GM23338 (cell line): ENCODE results near the gene DIAPH1. TPM values are rescaled to one million over a fixed set of nuclear protein-coding genes. Genes with fewer than 3 reads are reported as not detected.

Experiments used
- ATAC-seq: fragments of 200-7000 bp; cut with Tn5 transposase; 3 replicates; pipeline ENCODE4 v1.9.1; 2020
- DNase-seq: peaks from one replicate; pipeline ENCODE4 v3.0.0-alpha.2; 2015; ENCODE audit warnings: low spot score
- H2AFZ ChIP-seq: fragments of 200-600 bp; sonication (generic); 2 replicates; pipeline ENCODE4 v1.8.0; 2016; ENCODE audit warnings: antibody characterized with exemption, mild to moderate bottlenecking, moderate library complexity
- H3F3A ChIP-seq: fragments of 200-600 bp; sonication (generic); replicated peaks from 2 replicates; pipeline ENCODE4 v1.8.0; 2017; ENCODE audit warnings: antibody characterized with exemption, mixed run types, low read depth
- H3K27ac ChIP-seq: fragments of 200-600 bp; sonication (generic); 2 replicates; pipeline ENCODE4 v1.6.1; 2016; ENCODE audit warnings: low read depth
- H3K27me3 ChIP-seq: fragments of 200-600 bp; sonication (generic); 2 replicates; pipeline ENCODE4 v1.8.0; 2016; ENCODE audit warnings: mild to moderate bottlenecking, mixed run types, moderate library complexity; ENCODE audit not compliant: insufficient read depth
- H3K36me3 ChIP-seq: fragments of 200-600 bp; sonication (generic); 2 replicates; pipeline ENCODE4 v1.8.0; 2016; ENCODE audit warnings: mild to moderate bottlenecking; ENCODE audit not compliant: insufficient read depth
- H3K4me1 ChIP-seq: fragments of 200-600 bp; sonication (generic); 2 replicates; pipeline ENCODE4 v1.8.0; 2016; ENCODE audit warnings: mild to moderate bottlenecking, moderate library complexity; ENCODE audit not compliant: insufficient read depth
- H3K4me2 ChIP-seq: fragments of 200-600 bp; sonication (generic); 2 replicates; pipeline ENCODE4 v1.7.1; 2017; ENCODE audit warnings: mixed run types
- H3K4me3 ChIP-seq: fragments of 200-600 bp; sonication (generic); 2 replicates; pipeline ENCODE4 v1.6.1; 2016; ENCODE audit warnings: mixed run types
- H3K79me2 ChIP-seq: fragments of 200-600 bp; sonication (generic); replicated peaks from 2 replicates; pipeline ENCODE4 v1.8.0; 2017; ENCODE audit warnings: mild to moderate bottlenecking; ENCODE audit not compliant: insufficient read depth
- H3K9me2 ChIP-seq: fragments of 200-600 bp; sonication (generic); 2 replicates; pipeline ENCODE4 v1.8.0; 2017; ENCODE audit not compliant: insufficient read depth
- H4K20me1 ChIP-seq: fragments of 200-600 bp; sonication (generic); replicated peaks from 2 replicates; pipeline ENCODE4 v1.8.0; 2017; ENCODE audit warnings: mild to moderate bottlenecking; ENCODE audit not compliant: insufficient read depth
- H3K27ac Mint-ChIP-seq: 2 replicates; pipeline ENCODE4 v1.8.0; 2020; ENCODE audit warnings: inconsistent platforms, mild to moderate bottlenecking, moderate library complexity, mixed read lengths
- H3K27me3 Mint-ChIP-seq: 3 replicates; pipeline ENCODE4 v1.8.0; 2022; ENCODE audit warnings: low read depth, mild to moderate bottlenecking, moderate library complexity, mixed read lengths, inconsistent platforms; ENCODE audit not compliant: insufficient read depth, poor library complexity
- H3K36me3 Mint-ChIP-seq: 3 replicates; pipeline ENCODE4 v1.8.0; 2021; ENCODE audit warnings: low read depth, mild to moderate bottlenecking, inconsistent platforms, moderate library complexity, mixed read lengths
- H3K4me1 Mint-ChIP-seq: 3 replicates; pipeline ENCODE4 v1.8.0; 2020; ENCODE audit warnings: mild to moderate bottlenecking, inconsistent platforms, mixed read lengths
- H3K4me3 Mint-ChIP-seq: 3 replicates; pipeline ENCODE4 v1.8.0; 2021; ENCODE audit warnings: moderate library complexity, mild to moderate bottlenecking, inconsistent platforms, mixed read lengths
- H3K9me3 Mint-ChIP-seq: 3 replicates; pipeline ENCODE4 v1.8.0; 2020; ENCODE audit warnings: moderate library complexity, mild to moderate bottlenecking, inconsistent platforms, mixed read lengths
- CREB1 ChIP-seq: fragments of 250-450 bp; sonication (Bioruptor Pico); IDR thresholded peaks from 2 replicates; pipeline ENCODE4 v1.5.0; 2020; ENCODE audit warnings: low read depth, mild to moderate bottlenecking, moderate library complexity
- ETS1 ChIP-seq: IDR thresholded peaks from 2 replicates; pipeline ENCODE4 v1.6.1; 2016; ENCODE audit warnings: antibody characterized with exemption
- EZH2 ChIP-seq: fragments of 200-600 bp; sonication (generic); IDR thresholded peaks from one replicate; pipeline ENCODE4 v1.8.0; 2017; ENCODE audit warnings: antibody characterized with exemption, mild to moderate bottlenecking, low read depth; ENCODE audit not compliant: unreplicated experiment
- EZH2phosphoT487 ChIP-seq: fragments of 200-600 bp; sonication (generic); IDR thresholded peaks from one replicate; pipeline ENCODE4 v1.8.1; 2018; ENCODE audit warnings: antibody characterized with exemption; ENCODE audit not compliant: unreplicated experiment
- JUNB ChIP-seq: IDR thresholded peaks from one replicate; pipeline ENCODE4 v1.6.1; 2016; ENCODE audit warnings: antibody characterized with exemption; ENCODE audit not compliant: unreplicated experiment
- NANOG ChIP-seq: IDR thresholded peaks from 2 replicates; pipeline ENCODE4 v1.6.1; 2016; ENCODE audit warnings: antibody characterized with exemption, borderline replicate concordance
- POLR2AphosphoS5 ChIP-seq: IDR thresholded peaks from 2 replicates; pipeline ENCODE4 v1.6.1; 2016; ENCODE audit warnings: antibody characterized with exemption, low read depth
- REST ChIP-seq: IDR thresholded peaks from one replicate; pipeline ENCODE4 v1.6.1; 2018; ENCODE audit warnings: antibody characterized with exemption; ENCODE audit not compliant: unreplicated experiment
- STAT1 ChIP-seq: IDR thresholded peaks from one replicate; pipeline ENCODE4 v1.6.1; 2016; ENCODE audit warnings: antibody characterized with exemption; ENCODE audit not compliant: unreplicated experiment
- ZNF114 ChIP-seq: fragments of 250-450 bp; sonication (Bioruptor Pico); IDR thresholded peaks from 2 replicates; pipeline ENCODE4 v1.5.0; 2020; ENCODE audit warnings: mild to moderate bottlenecking, moderate library complexity
- ZNF331 ChIP-seq: fragments of 250-450 bp; sonication (Bioruptor Pico); IDR thresholded peaks from 2 replicates; pipeline ENCODE4 v1.5.0; 2020; ENCODE audit warnings: low read depth, mild to moderate bottlenecking, moderate library complexity
- polyA plus RNA-seq: library from polyadenylated mRNA; unstranded; fragments of >200 nt; fragmentation: Nextera tagmentation; extraction: Ambion mirVana; gene quantifications from 2 replicates; pipeline ENCODE4 v1.2.1, GENCODE V29; 2016
- total RNA-seq: library from RNA; depleted of rRNA; stranded (reverse); fragments of >200 nt; shearing (Covaris generic); gene quantifications from 2 replicates; pipeline ENCODE4 v1.2.3, GENCODE V29; 2014
- TF ChIP-seq, protein P1 (sequence below), 2 experiments: fragments of 200-600 bp in 1 of 2; sonication (generic) in 1 of 2; conservative IDR thresholded peaks; 2 replicates each; pipeline versions ENCODE4 v1.5.1 to v1.6.1; 2016 to 2017; ENCODE audit warnings: antibody characterized with exemption in 2 of 2, low read depth in 2 of 2, mild to moderate bottlenecking in 2 of 2, moderate library complexity in 1 of 2
- TF ChIP-seq, protein P2 (sequence below): fragments of 250-450 bp; sonication (Bioruptor Pico); IDR thresholded peaks from 2 replicates; pipeline ENCODE4 v1.5.0; 2020; ENCODE audit warnings: mild to moderate bottlenecking, moderate library complexity

Gene DIAPH1
- total and polyA plus RNA-seq, 2 experiments from 2014 or later: 42.9 to 104 TPM

DNA sequence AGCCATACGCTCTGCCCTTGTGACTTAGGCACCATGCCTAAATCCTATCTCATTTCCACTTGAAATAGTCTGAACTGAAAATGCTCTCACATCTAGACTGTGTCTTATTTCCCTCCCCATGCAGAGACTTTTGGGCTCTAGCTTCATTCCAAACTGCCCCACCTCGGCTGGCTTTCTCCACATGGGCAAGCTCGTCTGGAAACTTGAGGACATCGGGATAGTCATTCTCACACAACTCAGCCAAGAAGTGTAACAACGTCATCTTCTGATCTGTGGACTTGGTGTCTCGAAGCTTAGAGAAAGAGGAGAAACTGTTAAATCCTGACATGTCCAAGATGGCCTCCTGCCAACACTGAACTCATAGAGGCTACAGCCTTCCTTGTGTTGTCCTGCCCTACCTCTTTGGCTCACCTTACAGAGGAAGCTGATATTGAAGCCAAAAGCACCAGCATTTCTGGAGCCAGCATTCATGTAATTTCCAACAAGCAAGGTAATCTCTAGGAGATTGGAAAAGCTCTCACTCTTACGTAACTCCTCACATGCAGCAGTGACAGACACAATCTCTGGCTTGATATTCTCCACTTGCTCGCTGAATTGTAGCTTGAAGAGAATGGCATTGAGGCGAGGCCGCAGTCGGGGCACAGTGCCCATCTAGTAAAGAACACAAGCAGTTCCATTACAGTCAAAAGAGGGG, 90.4 kb downstream of the DIAPH1 start:
- no peak overlapping the region for H3K4me2 ChIP-seq

More for the DNA sequence above, 90.4 kb downstream of the DIAPH1 start:
- H3K4me3 ChIP-seq: no peak overlapping the region
- no peaks in the 10 kb centered on the region for H3K27me3 ChIP-seq
- peaks cover 9% of the 10 kb centered on the region; the same call in 1 of the 2 replicates for H3F3A ChIP-seq
- H3K79me2 ChIP-seq: no peaks in the 10 kb centered on the region
- peaks cover 23% of the 10 kb centered on the region for H3K36me3 ChIP-seq
- H3K27me3 Mint-ChIP-seq: no peaks in the 10 kb centered on the region
- H3K4me3 Mint-ChIP-seq: no peak overlapping the region
- peaks cover 22% of the 10 kb centered on the region for H3K4me1 Mint-ChIP-seq
- DNase-seq: no peak
- ATAC-seq: no peak
- no peaks in the 10 kb centered on the region for H4K20me1 ChIP-seq
- H3K27ac Mint-ChIP-seq: no peak overlapping the region
- H3K9me3 Mint-ChIP-seq: no peaks in the 10 kb centered on the region
- no peaks in the 10 kb centered on the region for H3K9me2 ChIP-seq
- peaks cover 11% of the 10 kb centered on the region for H3K4me1 ChIP-seq
- H3K36me3 Mint-ChIP-seq: peaks cover 51% of the 10 kb centered on the region
- H2AFZ ChIP-seq: no peak overlapping the region
- TF ChIP-seq EZH2 (no peak), ZNF331 (CRISPR knock-in tag) (no peak), STAT1 (no peak), CREB1 (CRISPR knock-in tag) (no peak), POLR2AphosphoS5 (no peak), ETS1 (no peak), ZNF114 (no peak), JUNB (no peak), REST (no peak), NANOG (no peak), EZH2phosphoT487 (no peak)
- TF ChIP-seq, protein P1, sequence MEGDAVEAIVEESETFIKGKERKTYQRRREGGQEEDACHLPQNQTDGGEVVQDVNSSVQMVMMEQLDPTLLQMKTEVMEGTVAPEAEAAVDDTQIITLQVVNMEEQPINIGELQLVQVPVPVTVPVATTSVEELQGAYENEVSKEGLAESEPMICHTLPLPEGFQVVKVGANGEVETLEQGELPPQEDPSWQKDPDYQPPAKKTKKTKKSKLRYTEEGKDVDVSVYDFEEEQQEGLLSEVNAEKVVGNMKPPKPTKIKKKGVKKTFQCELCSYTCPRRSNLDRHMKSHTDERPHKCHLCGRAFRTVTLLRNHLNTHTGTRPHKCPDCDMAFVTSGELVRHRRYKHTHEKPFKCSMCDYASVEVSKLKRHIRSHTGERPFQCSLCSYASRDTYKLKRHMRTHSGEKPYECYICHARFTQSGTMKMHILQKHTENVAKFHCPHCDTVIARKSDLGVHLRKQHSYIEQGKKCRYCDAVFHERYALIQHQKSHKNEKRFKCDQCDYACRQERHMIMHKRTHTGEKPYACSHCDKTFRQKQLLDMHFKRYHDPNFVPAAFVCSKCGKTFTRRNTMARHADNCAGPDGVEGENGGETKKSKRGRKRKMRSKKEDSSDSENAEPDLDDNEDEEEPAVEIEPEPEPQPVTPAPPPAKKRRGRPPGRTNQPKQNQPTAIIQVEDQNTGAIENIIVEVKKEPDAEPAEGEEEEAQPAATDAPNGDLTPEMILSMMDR (conservative IDR thresholded peaks at IDR 0.05; ENCODE audit: low read depth in 2 of 2): no peak
- TF ChIP-seq, protein P2, sequence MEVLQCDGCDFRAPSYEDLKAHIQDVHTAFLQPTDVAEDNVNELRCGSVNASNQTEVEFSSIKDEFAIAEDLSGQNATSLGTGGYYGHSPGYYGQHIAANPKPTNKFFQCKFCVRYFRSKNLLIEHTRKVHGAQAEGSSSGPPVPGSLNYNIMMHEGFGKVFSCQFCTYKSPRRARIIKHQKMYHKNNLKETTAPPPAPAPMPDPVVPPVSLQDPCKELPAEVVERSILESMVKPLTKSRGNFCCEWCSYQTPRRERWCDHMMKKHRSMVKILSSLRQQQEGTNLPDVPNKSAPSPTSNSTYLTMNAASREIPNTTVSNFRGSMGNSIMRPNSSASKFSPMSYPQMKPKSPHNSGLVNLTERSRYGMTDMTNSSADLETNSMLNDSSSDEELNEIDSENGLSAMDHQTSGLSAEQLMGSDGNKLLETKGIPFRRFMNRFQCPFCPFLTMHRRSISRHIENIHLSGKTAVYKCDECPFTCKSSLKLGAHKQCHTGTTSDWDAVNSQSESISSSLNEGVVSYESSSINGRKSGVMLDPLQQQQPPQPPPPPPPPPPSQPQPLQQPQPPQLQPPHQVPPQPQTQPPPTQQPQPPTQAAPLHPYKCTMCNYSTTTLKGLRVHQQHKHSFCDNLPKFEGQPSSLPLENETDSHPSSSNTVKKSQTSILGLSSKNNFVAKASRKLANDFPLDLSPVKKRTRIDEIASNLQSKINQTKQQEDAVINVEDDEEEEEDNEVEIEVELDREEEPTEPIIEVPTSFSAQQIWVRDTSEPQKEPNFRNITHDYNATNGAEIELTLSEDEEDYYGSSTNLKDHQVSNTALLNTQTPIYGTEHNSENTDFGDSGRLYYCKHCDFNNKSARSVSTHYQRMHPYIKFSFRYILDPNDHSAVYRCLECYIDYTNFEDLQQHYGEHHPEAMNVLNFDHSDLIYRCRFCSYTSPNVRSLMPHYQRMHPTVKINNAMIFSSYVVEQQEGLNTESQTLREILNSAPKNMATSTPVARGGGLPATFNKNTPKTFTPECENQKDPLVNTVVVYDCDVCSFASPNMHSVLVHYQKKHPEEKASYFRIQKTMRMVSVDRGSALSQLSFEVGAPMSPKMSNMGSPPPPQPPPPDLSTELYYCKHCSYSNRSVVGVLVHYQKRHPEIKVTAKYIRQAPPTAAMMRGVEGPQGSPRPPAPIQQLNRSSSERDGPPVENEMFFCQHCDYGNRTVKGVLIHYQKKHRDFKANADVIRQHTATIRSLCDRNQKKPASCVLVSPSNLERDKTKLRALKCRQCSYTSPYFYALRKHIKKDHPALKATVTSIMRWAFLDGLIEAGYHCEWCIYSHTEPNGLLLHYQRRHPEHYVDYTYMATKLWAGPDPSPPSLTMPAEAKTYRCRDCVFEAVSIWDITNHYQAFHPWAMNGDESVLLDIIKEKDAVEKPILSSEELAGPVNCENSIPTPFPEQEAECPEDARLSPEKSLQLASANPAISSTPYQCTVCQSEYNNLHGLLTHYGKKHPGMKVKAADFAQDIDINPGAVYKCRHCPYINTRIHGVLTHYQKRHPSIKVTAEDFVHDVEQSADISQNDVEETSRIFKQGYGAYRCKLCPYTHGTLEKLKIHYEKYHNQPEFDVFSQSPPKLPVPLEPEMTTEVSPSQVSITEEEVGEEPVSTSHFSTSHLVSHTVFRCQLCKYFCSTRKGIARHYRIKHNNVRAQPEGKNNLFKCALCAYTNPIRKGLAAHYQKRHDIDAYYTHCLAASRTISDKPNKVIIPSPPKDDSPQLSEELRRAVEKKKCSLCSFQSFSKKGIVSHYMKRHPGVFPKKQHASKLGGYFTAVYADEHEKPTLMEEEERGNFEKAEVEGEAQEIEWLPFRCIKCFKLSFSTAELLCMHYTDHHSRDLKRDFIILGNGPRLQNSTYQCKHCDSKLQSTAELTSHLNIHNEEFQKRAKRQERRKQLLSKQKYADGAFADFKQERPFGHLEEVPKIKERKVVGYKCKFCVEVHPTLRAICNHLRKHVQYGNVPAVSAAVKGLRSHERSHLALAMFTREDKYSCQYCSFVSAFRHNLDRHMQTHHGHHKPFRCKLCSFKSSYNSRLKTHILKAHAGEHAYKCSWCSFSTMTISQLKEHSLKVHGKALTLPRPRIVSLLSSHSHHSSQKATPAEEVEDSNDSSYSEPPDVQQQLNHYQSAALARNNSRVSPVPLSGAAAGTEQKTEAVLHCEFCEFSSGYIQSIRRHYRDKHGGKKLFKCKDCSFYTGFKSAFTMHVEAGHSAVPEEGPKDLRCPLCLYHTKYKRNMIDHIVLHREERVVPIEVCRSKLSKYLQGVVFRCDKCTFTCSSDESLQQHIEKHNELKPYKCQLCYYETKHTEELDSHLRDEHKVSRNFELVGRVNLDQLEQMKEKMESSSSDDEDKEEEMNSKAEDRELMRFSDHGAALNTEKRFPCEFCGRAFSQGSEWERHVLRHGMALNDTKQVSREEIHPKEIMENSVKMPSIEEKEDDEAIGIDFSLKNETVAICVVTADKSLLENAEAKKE: no peak
- H3K27ac ChIP-seq: no peak overlapping the region
